CD4-positive, alpha-beta T cell treated with Interleukin-6 for 4 hours (primary cell): ENCODE results near the gene FHAD1.

Experiments used
- DNase-seq: peaks from one replicate; pipeline ENCODE4 v3.0.0-alpha.2; 2020; ENCODE audit warnings: mixed read lengths

The FHAD1 gene

GRCh38 chr1:15330028-15330427, 83.0 kb downstream of the FHAD1 start:
- DNase-seq, result no peak

DNA sequence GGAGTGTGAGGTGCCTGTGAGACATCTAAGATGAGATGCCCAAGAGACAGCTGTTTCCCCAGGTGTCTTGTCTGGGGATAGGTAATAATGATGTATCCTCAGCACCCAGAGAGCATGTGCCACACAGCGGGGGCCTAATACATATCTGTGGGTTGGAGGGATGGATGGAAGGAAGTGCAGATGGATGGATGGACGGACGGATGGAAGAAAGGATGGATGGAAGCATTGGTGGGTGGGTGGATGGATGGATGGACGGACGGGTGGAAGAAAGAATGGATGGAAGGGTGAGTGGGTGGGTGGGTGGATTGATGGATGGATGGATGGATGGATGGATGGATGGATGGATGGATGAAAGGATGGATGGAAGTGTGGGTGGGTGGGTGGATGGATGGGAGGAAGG, 84.2 kb downstream of the FHAD1 start:
- DNase-seq, result no peak

DNA sequence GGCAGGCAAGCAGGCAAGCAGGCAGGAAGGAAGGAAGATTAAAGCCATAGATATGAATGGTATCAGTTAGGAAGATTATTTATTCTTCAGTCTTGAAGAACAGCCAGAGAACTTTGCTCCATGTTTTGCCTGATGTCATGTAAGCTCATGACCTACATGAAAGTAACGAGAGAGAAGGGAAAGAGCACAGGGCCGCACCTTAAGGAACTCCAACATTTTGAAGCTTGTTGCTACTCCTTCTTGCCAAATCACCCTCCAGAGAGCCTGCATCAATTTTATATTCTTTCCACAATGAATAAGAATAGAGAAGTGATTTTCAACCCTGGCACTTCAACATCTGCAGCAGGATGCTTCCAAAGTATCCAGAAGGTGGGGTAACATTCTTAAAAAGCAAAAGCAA, 84.7 kb downstream of the FHAD1 start:
- no peak for DNase-seq

DNA sequence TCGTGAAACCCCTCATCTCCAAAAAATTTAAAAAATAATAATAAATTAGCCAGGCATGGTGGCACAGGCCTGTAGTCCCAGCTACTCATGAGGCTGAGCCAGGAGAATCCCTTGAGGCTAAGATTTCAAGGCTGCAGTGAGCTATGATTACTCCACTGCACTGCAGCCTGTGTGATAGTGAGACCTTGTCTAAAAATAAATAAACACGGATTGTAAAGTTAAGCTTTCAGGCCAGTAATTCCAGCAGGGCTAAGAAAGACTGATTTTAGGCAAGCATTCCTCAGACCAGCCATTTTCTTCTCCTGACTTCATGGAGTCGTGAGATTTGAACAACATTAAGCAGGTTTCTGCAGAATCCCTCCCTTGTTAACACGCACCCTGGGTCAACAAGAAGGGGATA, 85.5 kb downstream of the FHAD1 start:
- DNase-seq, result no peak

- no peak for DNase-seq
Observed at GRCh38 chr1:15332952-15333715, 86.1 kb downstream of the FHAD1 start.

- DNase-seq, result no peak
Observed at GRCh38 chr1:15334995-15335394, 88.0 kb downstream of the FHAD1 start.

DNA sequence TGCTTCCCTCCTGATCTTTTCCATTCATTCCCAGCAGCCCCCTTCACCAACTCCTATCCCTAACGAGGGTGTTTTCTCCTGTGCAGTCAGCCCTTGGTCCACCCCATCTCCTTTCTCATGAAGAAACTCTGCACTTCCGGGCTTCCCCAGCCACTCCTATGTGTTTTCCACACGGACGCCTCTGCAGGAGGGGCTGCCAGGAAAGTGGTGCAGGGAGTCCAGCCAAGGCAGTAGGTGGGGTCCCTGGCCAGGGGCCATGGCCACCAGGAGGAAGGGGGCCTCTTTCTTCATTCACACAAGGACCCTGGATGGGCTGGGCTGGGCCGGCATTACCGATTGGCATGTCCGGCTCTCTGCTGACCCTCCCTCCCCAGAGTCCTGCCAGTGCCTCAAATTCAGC, 89.8 kb downstream of the FHAD1 start:
- DNase-seq, result no peak

DNA sequence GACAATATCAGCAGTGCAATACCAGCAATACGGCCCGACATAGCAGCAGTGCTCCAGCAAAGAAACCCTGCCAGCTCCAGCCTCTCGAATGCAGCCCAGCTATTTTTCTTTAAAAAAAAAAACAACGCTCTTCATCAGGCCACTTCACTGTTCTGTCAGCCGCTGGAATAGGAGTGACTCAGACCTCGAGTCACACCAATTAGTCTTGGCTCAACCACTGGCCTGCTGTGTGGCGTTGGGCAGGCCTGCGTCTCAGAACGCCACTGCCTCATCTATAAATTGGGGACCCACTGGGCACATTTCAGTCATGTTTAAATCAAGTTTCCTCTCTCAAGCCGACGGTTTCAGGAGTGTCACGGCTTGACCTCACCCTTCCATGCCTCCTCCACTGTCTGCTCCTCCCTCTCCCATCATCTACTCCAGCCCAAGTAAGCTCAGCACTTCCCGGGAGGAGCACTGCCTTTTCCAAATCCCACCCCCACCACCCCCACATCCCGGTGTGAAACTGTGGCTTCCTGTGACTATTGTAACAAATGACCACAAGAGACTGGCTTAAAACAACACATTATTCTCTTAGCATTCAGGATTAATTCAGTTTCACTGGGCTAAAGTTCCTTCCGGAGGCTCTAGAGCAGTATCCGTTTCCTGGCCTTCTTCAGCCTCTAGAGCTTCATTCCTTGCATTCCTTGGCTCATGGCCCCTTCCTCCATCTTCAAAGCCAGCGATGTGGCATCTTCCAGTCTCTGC, 90.8 kb downstream of the FHAD1 start:
- no peak for DNase-seq

- no peak for DNase-seq
Observed at GRCh38 chr1:15339570-15339969, 92.5 kb downstream of the FHAD1 start.

- DNase-seq, result no peak
Observed at GRCh38 chr1:15341228-15341627, 94.2 kb downstream of the FHAD1 start.

- peak; percentile 37 for DNase-seq
Observed at GRCh38 chr1:15341634-15342407, 94.8 kb downstream of the FHAD1 start.

DNA sequence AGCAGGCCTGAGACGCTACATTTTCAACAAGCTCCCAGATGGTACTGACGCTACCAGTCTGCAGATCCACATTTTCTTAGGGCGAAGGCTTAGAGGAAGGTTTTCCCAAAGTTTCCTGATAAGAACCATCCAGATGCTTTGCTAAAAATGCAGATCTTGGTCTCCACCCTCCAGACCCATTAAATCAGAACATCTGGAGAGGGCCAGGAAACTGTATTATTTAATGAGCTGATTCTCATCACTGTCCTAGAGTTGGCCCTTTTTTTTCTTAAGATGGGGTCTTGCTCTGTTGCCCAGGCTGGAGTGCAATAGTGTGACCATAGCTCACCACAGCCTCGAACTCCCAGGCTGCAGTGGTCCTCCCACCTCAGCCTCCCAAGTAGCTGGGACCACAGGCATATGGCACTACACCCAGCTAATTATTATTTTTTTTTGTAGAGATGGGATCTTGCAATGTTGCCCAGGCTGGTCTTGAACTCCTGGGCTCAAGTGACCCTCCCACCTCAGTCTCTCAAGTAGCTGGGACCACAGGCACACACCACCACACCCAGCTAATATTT, 95.5 kb downstream of the FHAD1 start:
- no peak for DNase-seq

- no peak for DNase-seq
Observed at GRCh38 chr1:15343099-15343498, 96.1 kb downstream of the FHAD1 start.

GRCh38 chr1:15343729-15344128, 96.7 kb downstream of the FHAD1 start:
- no peak for DNase-seq

GRCh38 chr1:15344380-15344779, 97.4 kb downstream of the FHAD1 start:
- DNase-seq, result no peak

- no peak for DNase-seq
Observed at GRCh38 chr1:15344800-15345704, 98.0 kb downstream of the FHAD1 start.

- peak; percentile 67 for DNase-seq
Observed at GRCh38 chr1:15345705-15346345, 98.8 kb downstream of the FHAD1 start.

- DNase-seq, result no peak
Observed at GRCh38 chr1:15346346-15347030, 99.5 kb downstream of the FHAD1 start.

GRCh38 chr1:15347182-15347581, 100.2 kb downstream of the FHAD1 start:
- DNase-seq, result peak; percentile 34

GRCh38 chr1:15348648-15349047, 101.6 kb downstream of the FHAD1 start:
- no peak for DNase-seq

DNA sequence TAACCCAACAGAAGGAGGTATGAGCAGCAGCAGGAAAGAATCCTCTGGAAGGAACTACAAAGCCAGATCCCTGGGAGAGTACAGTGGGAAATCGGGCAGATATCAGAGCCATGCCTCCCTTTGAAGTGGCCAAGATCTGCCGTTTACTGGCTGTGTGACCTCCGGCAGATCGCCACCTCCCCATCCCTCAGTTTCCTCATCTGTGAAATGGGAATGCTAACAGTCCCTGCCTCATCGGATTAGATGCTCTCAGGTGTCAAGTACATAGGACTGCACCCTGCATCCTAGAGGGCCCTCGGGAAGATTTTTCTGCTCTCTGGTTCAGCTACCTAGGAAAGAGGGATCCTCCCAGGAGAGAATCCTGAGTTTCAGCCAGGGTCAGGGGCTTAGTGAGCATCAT, 102.1 kb downstream of the FHAD1 start:
- no peak for DNase-seq
